CD4-positive, alpha-beta T cell treated with Interleukin-6 at 100 ng/mL for 8 hours (primary cell): ENCODE results near the gene VEPH1.

Experiments
- DNase-seq: peaks from one replicate; pipeline ENCODE4 v3.0.0-alpha.2; 2020; ENCODE audit warnings: mixed read lengths, low spot score

VEPH1 gene

GRCh38 chr3:157477441-157477840 is 25.8 kb downstream of the VEPH1 start:
- no peak for DNase-seq

- no peak for DNase-seq
Observed at GRCh38 chr3:157475921-157476414, 27.2 kb downstream of the VEPH1 start.

- DNase-seq, result no peak
Observed at GRCh38 chr3:157472648-157473047, 30.6 kb downstream of the VEPH1 start.

GRCh38 chr3:157471064-157471463 is 32.2 kb downstream of the VEPH1 start:
- no peak for DNase-seq

GRCh38 chr3:157469561-157470294 is 33.5 kb downstream of the VEPH1 start:
- DNase-seq, result no peak

GRCh38 chr3:157467200-157467599 is 36.0 kb downstream of the VEPH1 start:
- no peak for DNase-seq

GRCh38 chr3:157465741-157466140 is 37.5 kb downstream of the VEPH1 start:
- no peak for DNase-seq

- no peak for DNase-seq
Observed at GRCh38 chr3:157464321-157464720, 38.9 kb downstream of the VEPH1 start.

GRCh38 chr3:157463816-157464215 is 39.4 kb downstream of the VEPH1 start:
- no peak for DNase-seq

GRCh38 chr3:157460253-157460652 is 43.0 kb downstream of the VEPH1 start:
- no peak for DNase-seq

- DNase-seq, result no peak
Observed at GRCh38 chr3:157459706-157460105, 43.5 kb downstream of the VEPH1 start.

- no peak for DNase-seq
Observed at GRCh38 chr3:157453824-157454223, 49.4 kb downstream of the VEPH1 start.

GRCh38 chr3:157452097-157452496 is 51.1 kb downstream of the VEPH1 start:
- no peak for DNase-seq

GRCh38 chr3:157447026-157447694 is 56.1 kb downstream of the VEPH1 start:
- DNase-seq, result no peak

GRCh38 chr3:157445857-157446256 is 57.4 kb downstream of the VEPH1 start:
- no peak for DNase-seq

GRCh38 chr3:157444797-157445184 is 58.4 kb downstream of the VEPH1 start:
- DNase-seq, result no peak

GRCh38 chr3:157443905-157444796 is 59.1 kb downstream of the VEPH1 start:
- DNase-seq, result no peak

GRCh38 chr3:157442729-157443128 is 60.5 kb downstream of the VEPH1 start:
- no peak for DNase-seq

- no peak for DNase-seq
Observed at GRCh38 chr3:157441102-157441624, 62.1 kb downstream of the VEPH1 start.

- no peak for DNase-seq
Observed at GRCh38 chr3:157438194-157438730, 65.0 kb downstream of the VEPH1 start.

- DNase-seq, result no peak
Observed at GRCh38 chr3:157436583-157437291, 66.5 kb downstream of the VEPH1 start, which contains the start of gene PTX3. Gene PTX3, plus strand, starts transcription at chr3:157436850. Its CDS starts 84 bp downstream, at chr3:157436934.
